ENCODE measurements around the gene MACROD2. TPM values are rescaled to one million over a fixed set of nuclear protein-coding genes. Genes with fewer than 3 reads are reported as not detected.

The MACROD2 gene
- total and polyA plus RNA-seq, 2 donors (not counting 1 experiment from before 2014, with no cell fraction given) = 5.3 to 6.7 TPM

DNA sequence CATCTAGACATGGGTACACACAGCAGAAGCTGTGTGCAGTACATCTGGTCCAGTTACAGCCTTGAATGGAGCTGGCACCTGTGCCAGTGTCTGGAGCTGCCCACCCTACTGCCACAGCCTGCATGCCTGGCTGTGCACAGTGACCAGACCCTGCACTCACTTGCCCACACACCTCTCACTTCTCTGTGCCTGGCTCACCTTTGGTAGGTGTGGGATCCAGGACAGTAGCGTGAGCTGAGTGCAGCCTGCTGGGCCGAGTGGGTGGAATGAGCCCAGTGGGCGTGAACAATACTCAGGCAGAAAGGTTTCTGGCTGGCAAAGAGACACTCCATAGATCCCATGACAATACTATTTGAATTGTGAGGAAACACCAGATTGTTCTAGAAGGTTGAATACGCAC, 1181.6 kb downstream of the MACROD2 start:
- intact Hi-C loops (cut with micrococcal nuclease) = no loop called here
- Histone ChIP-seq H3K79me2 (ENCODE audit: control insufficient read depth, insufficient read depth, low read length) (no peaks in the 10 kb centered on the region), H3K27me3 (replicated peaks in 1 of 4; ENCODE audit: control extremely low read depth in 1 of 4, control insufficient read depth in 3 of 4, insufficient read depth in 4 of 4, low read length in 3 of 4) (no peaks in the 10 kb centered on the region), H3K4me1 (ENCODE audit: control insufficient read depth in 2 of 2, insufficient read depth in 2 of 2, low read length in 2 of 2) (no peaks in the 10 kb centered on the region), H3K9me3 (ENCODE audit: control extremely low read depth in 1 of 3, control insufficient read depth in 2 of 3, insufficient read depth in 1 of 3, low read length in 2 of 3) (peaks cover 1 to 17% (median 15%) of the 10 kb centered on the region in 3 donors), H3K4me3 (ENCODE audit: control extremely low read depth in 1 of 5, extremely low read depth in 1 of 5, insufficient read depth in 1 of 5, low read depth in 2 of 5, low read length in 4 of 5) (no peak overlapping the region), H4K20me1 (ENCODE audit: control insufficient read depth, insufficient read depth, low read length, poor library complexity, severe bottlenecking) (no peaks in the 10 kb centered on the region), H3K27ac (ENCODE audit: low read length in 2 of 2) (no peak overlapping the region), H2AFZ (ENCODE audit: insufficient read depth, low read depth, low read length, poor library complexity, severe bottlenecking) (no peak overlapping the region), H3K9ac (ENCODE audit: low read length) (no peak overlapping the region), H3K36me3 (replicated peaks in 1 of 2; ENCODE audit: control extremely low read depth in 1 of 2, control insufficient read depth in 1 of 2, extremely low read depth in 1 of 2, insufficient read depth in 2 of 2, low read length in 1 of 2) (no peaks in the 10 kb centered on the region), H3K4me2 (replicated peaks; ENCODE audit: low read depth, low read length, poor library complexity, severe bottlenecking) (no peak overlapping the region)
- WGBS (ENCODE audit: insufficient coverage) = 80% methylated on average over 1 of the region's 4 CpGs
- H3K9me3 Mint-ChIP-seq (ENCODE audit: insufficient read depth) = no peaks in the 10 kb centered on the region
- no peak for ATAC-seq (ENCODE audit: low read depth)
- POLR2A ChIA-PET = no interaction called here
- DNase-seq = no peak
- H3K4me1 Mint-ChIP-seq = no peaks in the 10 kb centered on the region
- CTCF ChIA-PET = no interaction called here
- H3K27ac Mint-ChIP-seq = no peak overlapping the region
- H3K4me3 Mint-ChIP-seq = no peak overlapping the region
- TF ChIP-seq, protein P1, sequence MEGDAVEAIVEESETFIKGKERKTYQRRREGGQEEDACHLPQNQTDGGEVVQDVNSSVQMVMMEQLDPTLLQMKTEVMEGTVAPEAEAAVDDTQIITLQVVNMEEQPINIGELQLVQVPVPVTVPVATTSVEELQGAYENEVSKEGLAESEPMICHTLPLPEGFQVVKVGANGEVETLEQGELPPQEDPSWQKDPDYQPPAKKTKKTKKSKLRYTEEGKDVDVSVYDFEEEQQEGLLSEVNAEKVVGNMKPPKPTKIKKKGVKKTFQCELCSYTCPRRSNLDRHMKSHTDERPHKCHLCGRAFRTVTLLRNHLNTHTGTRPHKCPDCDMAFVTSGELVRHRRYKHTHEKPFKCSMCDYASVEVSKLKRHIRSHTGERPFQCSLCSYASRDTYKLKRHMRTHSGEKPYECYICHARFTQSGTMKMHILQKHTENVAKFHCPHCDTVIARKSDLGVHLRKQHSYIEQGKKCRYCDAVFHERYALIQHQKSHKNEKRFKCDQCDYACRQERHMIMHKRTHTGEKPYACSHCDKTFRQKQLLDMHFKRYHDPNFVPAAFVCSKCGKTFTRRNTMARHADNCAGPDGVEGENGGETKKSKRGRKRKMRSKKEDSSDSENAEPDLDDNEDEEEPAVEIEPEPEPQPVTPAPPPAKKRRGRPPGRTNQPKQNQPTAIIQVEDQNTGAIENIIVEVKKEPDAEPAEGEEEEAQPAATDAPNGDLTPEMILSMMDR (IDR thresholded peaks at IDR 0.05) = no peak
- no peak for TF ChIP-seq EZH2 (IDR thresholded peaks at IDR 0.05; ENCODE audit: borderline replicate concordance, insufficient read depth, low read depth, low read length, poor library complexity, severe bottlenecking)
- no peaks in the 10 kb centered on the region for H3K27me3 Mint-ChIP-seq

DNA sequence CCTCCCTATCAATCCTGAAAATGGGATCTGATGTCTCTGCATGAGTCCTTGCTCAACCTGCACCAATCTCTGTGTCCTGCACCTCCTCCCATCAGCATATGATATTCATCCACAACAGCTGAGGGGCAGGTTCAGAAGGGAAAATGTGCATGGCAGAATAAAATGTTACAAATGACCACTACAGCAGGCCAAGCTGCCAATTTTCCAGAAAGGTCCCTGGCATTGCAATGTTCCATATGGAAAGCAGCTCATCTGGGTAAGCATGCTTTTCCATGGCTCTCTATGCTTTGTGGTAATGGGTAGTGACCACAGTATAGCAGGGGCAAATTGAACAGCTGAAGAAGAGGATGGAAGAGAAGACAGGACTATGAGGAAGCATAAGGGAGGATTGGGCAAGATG, 1183.3 kb downstream of the MACROD2 start:
- Mint-ChIP-seq H3K9me3 (ENCODE audit: insufficient read depth) (no peaks in the 10 kb centered on the region), H3K4me3 (no peak overlapping the region), H3K27me3 (no peaks in the 10 kb centered on the region), H3K4me1 (no peaks in the 10 kb centered on the region), H3K27ac (no peak overlapping the region)
- intact Hi-C loops (cut with micrococcal nuclease) = no loop called here
- TF ChIP-seq EZH2 (IDR thresholded peaks at IDR 0.05; ENCODE audit: borderline replicate concordance, insufficient read depth, low read depth, low read length, poor library complexity, severe bottlenecking) = no peak
- TF ChIP-seq, protein P1 (IDR thresholded peaks at IDR 0.05) = no peak
- ChIA-PET POLR2A (no interaction called here), CTCF (no interaction called here)
- ATAC-seq (ENCODE audit: low read depth) = no peak
- Histone ChIP-seq H3K4me3 (ENCODE audit: control extremely low read depth in 1 of 5, extremely low read depth in 1 of 5, insufficient read depth in 1 of 5, low read depth in 2 of 5, low read length in 4 of 5) (no peak overlapping the region), H3K79me2 (ENCODE audit: control insufficient read depth, insufficient read depth, low read length) (no peaks in the 10 kb centered on the region), H3K9ac (ENCODE audit: low read length) (no peak overlapping the region), H3K4me1 (ENCODE audit: control insufficient read depth in 2 of 2, insufficient read depth in 2 of 2, low read length in 2 of 2) (no peaks in the 10 kb centered on the region), H4K20me1 (ENCODE audit: control insufficient read depth, insufficient read depth, low read length, poor library complexity, severe bottlenecking) (no peaks in the 10 kb centered on the region), H3K27me3 (replicated peaks in 1 of 4; ENCODE audit: control extremely low read depth in 1 of 4, control insufficient read depth in 3 of 4, insufficient read depth in 4 of 4, low read length in 3 of 4) (no peaks in the 10 kb centered on the region), H3K4me2 (replicated peaks; ENCODE audit: low read depth, low read length, poor library complexity, severe bottlenecking) (no peak overlapping the region), H3K27ac (ENCODE audit: low read length in 2 of 2) (no peak overlapping the region), H2AFZ (ENCODE audit: insufficient read depth, low read depth, low read length, poor library complexity, severe bottlenecking) (no peak overlapping the region), H3K9me3 (ENCODE audit: control extremely low read depth in 1 of 3, control insufficient read depth in 2 of 3, insufficient read depth in 1 of 3, low read length in 2 of 3) (peaks cover 1 to 17% (median 15%) of the 10 kb centered on the region in 3 donors), H3K36me3 (replicated peaks in 1 of 2; ENCODE audit: control extremely low read depth in 1 of 2, control insufficient read depth in 1 of 2, extremely low read depth in 1 of 2, insufficient read depth in 2 of 2, low read length in 1 of 2) (no peaks in the 10 kb centered on the region)
- no peak for DNase-seq
